HG02610 (cell line): ENCODE data around the gene EYA4.

ENCODE experiments used
- ATAC-seq: cut with Tn5 transposase; IDR thresholded peaks from one replicate; pipeline ENCODE4 v1.9.1; 2021; ENCODE audit warnings: mild to moderate bottlenecking, moderate library complexity; ENCODE audit not compliant: unreplicated experiment

The EYA4 gene

DNA sequence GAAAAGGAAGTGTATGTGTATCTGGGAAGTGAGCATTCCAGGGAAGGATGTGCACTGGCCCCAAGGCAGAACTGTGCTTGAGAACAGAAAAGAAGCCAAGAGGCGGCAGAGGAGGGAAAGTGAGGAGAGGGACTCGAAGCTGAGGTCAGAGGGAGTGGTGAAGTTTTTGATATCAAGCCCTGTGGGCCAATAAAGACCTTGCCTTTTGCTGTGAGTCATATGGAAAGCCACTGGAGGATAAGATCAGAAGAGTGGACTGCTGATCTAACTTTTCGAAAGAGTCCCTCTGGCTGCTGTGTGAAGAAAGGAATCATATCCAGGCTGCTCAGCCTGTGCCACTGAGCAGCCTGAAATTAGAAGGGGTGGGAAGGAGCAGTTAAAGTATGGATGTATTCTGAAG lies 99.4 kb downstream of the EYA4 start:
- no peak for ATAC-seq

DNA sequence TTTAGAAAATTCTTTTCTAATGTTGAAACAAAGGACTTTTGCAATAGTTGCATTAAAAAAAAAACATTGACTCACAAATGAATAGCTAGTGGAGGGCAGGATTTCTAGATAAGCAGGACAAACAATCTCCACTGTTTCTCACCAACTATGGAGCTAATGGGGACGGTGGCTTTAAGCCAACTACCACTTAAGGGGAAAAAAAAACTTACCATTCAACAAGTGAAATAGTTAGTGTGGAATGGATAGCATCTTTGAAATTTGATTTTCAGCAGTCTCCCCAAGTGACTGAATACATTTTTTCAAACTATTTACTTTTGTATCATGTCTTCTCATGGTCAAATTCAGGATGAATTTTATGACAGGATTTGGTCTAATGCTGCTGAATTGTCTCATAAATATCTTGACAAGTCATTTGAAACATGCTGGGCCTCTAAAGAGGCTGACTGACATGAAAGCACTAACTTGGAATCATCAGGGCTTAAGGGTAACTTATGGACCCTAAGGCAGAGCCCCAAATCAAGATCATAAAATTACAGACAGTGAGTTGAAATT lies 100.5 kb downstream of the EYA4 start:
- ATAC-seq: no peak

DNA sequence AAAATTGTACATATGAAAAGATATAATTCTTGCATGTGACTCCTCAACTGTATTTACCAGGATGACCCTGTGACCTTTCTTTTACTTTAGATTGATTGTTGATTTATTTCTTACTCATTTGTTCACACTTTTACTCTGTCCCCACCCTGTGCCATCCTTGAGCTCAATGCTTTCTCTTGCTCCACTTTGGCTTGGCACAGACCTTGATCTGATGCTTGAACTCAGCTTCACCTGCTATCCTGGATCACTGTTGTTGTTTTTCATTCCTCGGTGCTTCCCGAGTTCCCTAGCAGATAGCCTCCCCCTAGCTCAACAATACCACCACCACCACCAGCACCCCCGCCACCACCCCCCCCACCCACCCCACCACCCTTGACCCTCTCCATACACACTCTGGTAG lies 102.1 kb downstream of the EYA4 start:
- ATAC-seq: no peak

DNA sequence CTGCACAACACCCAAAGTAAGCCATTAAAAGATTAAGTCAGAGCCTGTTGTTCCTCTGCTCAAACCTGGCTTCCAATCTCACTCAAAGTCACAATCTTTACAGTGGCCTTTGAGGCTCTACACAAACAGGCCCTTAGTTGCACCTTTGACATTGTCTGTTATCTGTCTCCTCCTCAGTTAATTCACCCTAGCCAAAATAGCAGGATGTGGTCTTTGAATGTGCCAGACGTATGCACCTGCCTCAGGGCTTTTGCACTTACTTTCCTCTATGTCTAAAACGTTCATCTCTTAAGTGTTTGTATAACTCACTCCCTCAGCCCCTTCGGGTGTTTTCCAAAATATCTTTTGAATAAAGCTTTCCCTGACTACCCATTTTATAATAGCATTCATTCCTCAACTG lies 107.7 kb downstream of the EYA4 start:
- no peak for ATAC-seq

DNA sequence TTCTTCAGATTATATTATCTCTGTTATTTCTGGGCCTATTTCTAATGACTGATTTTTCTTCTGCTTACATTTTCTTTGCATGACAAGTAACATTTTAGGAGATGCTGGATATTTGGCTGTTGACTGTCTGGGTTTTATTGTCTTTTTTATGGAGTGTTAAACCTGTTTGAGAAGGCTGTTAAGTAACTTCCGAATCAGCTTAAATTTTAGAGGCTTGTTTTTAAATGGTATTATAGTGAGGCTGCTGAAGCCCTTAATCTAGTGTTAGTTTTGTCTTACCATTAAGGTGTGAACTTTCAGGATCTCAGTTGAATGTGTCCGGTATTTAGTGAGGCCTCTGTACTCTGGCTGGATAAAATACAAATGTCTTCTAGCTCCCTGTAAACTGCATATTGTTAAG lies 109.8 kb downstream of the EYA4 start:
- ATAC-seq: no peak

DNA sequence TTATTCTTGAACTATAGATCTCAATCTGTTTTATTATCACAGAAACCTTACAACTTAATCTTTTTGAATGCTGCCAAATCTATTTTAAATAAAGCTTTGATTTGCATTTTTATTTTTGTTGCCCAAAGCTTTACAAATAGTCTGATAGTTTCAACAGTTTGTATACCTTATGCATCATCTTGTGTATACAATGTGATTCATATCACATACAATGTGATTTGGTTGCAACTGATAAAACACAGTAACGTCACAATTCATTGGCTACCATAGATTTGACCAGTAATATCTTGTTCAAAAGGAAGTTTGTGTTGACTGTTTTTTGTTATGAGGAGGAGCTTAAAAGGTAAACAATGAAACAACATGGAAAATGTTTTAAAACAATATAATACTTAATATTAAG lies 110.9 kb downstream of the EYA4 start:
- ATAC-seq: no peak

DNA sequence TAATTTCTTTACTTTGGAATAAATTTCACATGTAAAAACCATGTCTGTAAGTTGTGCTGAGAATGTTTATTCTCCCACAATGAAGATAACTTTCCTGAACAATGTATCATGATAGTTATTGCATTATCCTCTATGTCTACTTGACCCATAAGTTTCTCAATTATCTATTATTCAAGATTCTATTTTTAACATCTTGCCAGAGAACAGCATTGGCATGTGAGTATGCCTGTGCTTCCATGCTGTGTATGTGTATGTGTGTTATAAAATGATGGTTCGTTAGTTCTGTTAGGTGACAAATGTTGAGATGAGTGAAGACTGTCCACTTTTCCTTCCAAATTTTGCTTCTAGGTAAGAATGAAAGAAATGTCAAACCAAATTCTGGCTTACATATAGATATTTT lies 111.9 kb downstream of the EYA4 start:
- no peak for ATAC-seq

DNA sequence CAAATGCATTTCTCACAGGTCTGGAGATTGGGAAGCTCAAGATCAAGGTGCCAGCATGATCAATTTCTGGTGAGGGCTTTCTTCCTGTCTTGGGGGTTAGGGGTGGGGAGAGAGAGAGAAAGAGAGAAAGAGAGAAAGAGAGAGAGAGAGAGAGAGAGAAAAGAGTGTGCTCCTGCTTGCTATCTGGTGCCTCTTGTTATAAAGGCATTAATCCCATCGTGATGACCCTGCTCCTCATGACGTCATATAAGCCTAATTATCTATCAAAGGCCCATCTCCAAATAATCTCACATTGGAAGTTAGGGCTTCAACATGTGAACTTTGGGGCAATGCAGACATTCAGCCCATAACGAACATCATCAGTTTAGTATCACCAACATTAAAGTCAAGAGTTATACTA lies 114.8 kb downstream of the EYA4 start:
- no peak for ATAC-seq

DNA sequence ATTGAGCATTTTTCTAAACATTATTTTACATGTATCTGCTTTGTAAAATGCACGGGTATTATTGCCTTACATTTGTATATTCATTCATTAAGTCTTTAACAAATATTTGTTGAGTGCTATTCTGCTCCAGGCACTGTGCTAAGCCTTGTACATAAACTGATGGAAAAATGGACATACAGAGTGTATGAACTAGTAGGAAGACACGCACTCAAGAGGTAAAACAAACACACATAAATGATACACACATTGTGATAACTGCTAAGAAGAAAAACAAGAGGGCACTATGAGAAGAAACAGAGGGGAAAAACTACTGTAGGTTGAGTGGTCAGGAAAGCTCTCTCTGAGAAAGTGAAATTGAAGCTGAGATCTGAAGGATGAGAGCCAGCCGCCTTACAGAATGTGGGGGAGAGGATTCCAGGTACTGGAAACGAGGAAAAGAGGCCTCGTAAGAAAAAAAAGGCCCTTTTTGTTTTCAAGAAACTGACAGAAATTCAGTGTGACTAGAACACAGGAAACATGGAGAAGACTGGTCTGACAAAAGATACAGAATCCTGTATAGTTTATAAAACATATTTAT lies 117.5 kb downstream of the EYA4 start:
- no peak for ATAC-seq

DNA sequence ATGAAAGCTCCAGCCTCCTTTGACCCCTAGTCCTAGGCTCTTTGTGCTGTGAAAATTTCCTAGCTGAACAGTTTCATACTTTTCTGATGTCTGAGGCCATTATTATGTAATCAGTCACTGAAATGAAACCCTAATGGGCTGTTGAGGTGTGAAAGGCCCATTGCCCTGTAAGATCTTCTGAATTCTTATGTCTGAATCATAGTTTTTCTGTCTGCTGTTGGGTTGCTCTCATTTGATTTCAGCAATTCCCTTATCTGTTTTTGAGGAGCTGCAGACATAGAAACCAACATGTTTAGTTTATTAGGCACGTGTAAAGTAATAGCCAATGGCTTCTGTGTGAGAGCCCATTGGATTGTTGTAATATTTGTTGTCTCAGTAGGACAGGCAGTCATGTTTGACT lies 118.1 kb downstream of the EYA4 start:
- ATAC-seq: no peak

DNA sequence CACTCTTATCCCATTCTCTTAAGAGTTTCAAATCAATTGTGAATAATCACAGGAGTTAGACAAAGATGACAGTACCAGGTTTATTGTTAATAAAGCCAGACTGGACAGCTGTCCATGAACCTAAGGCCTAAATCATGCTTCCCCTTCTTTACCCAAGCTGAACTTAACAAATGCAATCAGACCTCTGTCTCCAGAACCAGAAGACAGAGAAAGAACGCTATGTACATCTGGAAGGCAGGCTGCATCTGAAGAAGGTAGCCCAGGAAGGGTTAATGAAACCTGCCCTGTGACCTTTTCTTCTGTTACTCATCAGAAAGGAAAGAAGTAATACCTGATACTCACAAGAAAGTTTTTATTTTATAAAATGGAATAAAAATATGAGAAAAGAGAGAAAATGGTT lies 118.6 kb downstream of the EYA4 start:
- ATAC-seq: no peak

DNA sequence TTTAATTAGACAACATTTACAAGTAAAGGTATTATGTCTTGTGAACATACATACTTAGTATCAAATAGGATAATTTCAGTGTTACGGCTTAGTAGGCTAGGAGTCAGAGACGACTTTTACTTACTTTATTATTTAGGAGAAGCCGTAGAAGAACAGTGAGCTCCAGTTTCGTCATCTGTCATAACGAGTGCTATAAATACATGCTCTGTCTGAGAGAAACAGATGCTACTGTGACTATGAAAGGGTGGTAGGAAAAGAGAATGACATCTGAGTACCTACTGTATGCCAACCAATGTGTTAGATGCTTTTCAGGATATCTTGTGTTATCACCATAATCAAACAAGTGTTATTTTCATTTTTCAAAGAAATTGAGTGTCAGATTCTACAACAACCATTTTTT lies 119.0 kb downstream of the EYA4 start:
- no peak for ATAC-seq

DNA sequence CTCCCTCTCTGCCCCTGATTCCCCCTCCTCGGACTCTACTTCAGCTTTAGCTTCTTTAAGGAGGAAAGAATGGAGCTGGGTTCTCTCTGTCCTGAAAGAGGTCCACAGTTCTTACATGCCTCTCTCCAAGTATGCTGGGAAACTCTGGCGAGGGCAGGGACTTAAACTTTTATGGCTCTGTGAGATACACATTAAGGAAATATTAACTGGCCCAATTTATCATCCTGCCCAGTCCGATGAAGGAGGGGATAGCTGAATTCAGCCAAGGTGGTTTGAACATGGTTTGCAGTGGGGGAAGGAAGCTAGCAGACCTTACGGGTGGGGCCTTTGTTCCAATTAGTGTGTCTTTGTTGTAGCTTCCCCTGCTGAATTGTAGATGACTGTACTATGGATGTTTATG lies 121.7 kb downstream of the EYA4 start:
- no peak for ATAC-seq

DNA sequence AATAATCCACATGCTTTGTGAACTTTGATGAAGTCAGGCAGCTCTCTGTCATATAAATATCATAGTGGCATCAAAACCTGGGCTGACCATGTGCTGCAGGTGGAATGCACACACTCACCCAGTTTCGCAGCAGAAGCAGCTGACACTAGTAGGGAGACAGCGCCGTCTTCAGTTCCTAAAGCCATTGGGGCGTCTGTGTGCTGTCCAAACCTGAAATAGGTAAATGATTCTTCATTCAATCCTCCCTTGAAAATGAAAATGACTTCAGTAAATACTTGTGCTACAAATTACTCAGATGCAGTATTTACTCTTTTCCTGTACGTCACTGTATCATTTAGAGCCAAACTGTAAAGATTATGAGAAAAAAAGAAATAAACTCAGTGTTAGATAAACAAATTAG lies 127.5 kb downstream of the EYA4 start:
- ATAC-seq: no peak

DNA sequence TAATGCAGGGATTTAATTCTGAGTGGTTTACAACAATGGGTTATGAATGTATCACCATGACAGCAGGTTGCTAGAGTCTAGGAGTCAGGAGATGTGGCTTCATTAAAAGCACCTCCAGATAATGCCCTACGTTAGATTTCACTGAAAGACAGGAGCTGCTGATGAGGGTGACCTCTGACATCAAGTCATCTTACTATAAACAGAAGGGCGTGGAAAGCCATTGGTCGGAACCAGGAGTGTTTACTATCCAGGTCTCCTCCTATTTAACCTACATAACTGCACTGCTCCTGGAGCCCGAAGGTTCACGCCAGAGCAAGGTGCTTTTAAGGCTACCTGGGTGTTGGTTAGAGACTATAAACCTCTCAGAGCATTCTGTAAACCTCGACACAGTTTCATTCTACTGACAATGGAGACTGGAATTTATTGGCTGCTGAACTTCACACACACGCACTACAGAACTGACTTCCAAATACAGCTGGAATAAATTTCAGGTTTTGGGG lies 128.7 kb downstream of the EYA4 start:
- ATAC-seq: no peak

DNA sequence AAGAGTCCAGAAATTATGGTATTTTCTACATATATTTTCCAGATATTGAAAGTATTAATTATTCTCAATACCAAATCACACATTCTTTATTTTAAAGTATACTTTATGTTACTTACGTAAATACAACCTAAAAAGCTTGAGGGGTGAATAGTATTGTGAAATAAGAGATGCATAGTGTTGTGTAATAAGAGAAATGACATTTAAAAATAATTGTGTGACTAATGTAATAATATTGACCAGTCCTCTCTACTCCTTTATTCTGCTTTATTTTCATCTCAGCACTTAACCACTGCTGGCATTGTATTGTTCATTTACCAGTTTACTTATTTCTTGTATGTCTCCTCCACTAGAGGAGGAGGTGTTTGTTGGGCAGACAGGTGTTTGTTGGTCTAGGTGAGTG lies 135.6 kb downstream of the EYA4 start:
- ATAC-seq: no peak

DNA sequence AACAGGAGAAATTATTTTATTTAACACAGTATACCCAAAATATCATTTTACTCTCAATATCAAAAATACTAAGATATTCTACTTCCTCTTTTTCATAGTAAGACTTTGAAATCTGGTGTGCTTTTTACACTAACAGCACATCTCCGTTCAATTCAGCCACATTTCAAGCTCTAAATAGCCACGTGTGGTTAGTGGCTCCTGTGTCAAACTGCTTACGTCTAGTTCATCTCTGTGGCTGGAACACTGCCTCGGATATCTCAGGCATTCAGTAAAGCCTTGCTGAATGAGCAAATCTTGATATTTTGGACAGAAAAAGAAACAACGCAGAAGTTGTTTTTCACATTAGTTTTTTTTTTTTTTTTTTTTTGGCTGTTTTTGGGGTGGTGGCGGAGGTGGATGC lies 136.1 kb downstream of the EYA4 start:
- ATAC-seq: no peak

DNA sequence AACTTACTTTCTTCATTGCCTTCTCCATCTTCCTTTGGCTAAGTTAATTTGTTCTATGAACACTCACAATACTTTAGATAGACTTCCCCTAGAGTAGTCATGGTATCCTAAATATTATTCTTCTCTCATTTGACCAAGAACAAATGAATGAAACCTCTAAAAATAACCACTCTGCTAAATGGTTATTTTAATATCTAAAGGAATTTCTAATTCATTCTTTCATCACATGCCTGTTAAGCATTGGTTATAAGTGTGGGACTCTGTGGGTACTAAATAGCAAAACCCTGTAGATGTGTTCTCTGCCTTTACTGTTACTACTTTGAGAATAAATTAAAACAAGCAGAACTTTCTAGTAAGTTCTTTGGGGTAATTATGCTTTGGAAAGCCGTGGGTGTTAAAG lies 138.9 kb downstream of the EYA4 start:
- ATAC-seq: no peak

DNA sequence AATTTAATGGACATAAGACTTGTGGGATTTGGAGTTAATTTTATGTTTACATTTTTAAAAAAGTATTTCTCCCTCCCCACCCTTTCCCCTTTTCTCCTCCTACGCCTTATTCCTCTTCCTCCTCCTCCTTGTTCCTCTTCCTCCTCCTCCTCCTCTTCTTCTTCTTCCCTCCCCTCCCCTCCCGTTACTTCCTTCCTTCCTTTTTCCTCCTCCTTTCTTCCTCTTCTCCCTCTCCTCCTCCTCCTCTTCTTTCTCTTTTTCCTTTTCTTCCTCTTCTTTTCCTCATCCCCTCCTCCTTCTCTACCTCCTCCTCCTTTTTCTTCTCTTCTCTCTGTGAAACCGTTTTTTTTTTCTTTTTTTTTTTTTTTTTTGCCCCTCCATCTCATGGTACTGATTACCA lies 139.6 kb downstream of the EYA4 start:
- ATAC-seq: no peak

DNA sequence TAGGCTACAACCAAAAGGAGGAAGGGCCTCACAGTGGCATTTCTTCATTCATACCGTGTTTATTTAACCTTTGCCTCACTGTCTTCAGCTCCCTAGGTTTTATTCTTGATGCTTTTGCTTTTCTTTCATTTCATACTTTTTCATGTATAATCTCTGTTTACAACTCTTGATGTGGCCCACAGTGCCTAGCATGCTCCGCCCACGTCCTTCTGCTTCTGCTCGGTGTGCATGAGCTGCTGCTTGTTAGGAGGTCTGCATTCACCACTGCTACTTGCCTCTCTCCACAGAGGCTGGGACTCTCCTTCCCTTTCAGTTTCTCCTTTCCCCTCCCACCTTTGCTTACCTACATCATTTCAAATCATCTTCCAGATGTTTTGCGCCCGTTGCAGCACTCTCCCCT lies 147.6 kb downstream of the EYA4 start:
- ATAC-seq: no peak

DNA sequence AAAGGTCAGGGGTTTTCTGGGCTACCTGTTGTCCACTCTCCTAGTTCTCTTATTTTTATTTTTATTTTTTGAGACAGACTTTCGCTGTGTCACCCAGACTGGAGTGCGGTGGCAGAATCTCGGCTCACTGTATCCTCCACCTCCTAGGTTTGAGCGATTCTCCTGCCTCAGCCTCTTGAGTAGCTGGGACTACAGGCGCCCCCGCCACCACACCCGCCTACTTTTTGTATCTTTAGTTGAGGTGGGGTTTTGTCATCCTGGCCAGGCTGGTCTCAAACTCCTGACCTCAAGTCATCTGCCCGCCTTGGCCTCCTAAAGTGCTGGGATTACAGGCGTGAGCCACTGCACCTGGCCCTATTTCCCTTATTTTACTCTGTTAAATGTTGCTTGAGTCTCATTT lies 149.0 kb downstream of the EYA4 start:
- no peak for ATAC-seq

DNA sequence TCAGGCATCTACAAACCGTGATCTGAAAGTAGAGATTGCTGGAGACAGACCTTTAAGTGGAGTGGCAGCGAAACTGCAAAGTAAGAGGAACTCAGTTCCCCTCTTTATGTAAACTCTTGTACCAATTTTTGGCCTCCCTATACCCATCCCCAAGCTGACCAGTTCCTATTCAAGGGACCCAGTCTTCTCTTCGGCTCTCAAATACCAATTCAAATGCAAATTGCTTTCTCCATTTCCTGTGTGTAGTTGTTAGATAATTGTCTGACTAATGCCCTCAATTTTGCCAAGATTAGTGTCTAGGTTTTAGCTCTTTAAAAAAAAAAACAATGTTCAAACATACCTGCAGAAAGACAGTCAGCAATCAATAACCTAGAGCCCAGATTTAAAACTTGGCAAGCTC lies 150.9 kb downstream of the EYA4 start:
- ATAC-seq: no peak

DNA sequence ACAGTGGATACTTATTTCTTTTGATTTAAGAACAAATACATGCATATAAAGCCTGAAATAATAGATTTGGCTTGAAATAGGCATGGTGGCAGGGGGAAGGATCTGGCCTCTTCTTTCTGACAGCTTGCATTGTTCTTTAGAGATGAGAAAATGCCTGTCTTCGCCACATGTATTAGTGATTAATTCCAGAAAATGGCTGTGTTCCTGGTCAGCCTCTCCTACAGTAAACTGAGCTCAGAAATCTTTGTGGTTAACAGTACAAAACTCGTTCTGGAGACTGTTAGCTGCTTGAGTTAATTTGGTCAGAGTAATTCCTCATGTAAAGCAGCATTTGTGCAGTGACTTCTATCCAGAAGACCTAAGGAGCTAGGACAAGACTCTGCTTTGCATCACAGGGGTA lies 151.5 kb downstream of the EYA4 start:
- ATAC-seq: no peak
